Liver (tissue), 9 donors: ENCODE data around the gene LECT2. TPM values are rescaled to one million over a fixed set of nuclear protein-coding genes. Genes with fewer than 3 reads are reported as not detected.

Source experiments
- DNase-seq: peaks from one replicate; pipeline ENCODE4 v3.0.0-alpha.2; 2017; ENCODE audit warnings: low spot score
- H3K27ac ChIP-seq, 2 donors: one replicate each; pipeline ENCODE4 v1.7.0; 2013; ENCODE audit warnings: inconsistent platforms in 2 of 2, low read length in 2 of 2, control low read depth in 1 of 2, low read depth in 1 of 2, mild to moderate bottlenecking in 1 of 2
- H3K27me3 ChIP-seq, 4 donors: one replicate each; pipeline versions ENCODE4 v1.6.1 to v1.7.0; 2013; ENCODE audit warnings: low read length in 3 of 4, inconsistent platforms in 1 of 4, mild to moderate bottlenecking in 1 of 4, moderate library complexity in 1 of 4; ENCODE audit not compliant: control insufficient read depth in 4 of 4, insufficient read depth in 4 of 4
- H3K36me3 ChIP-seq, 4 donors: one replicate each; pipeline versions ENCODE4 v1.6.1 to v1.7.0; 2013; ENCODE audit warnings: low read length in 3 of 4, mild to moderate bottlenecking in 3 of 4, low read depth in 1 of 4, moderate library complexity in 1 of 4; ENCODE audit not compliant: control insufficient read depth in 4 of 4, insufficient read depth in 3 of 4
- H3K4me1 ChIP-seq, 4 donors: one replicate each; pipeline versions ENCODE4 v1.6.1 to v1.7.0; 2013; ENCODE audit warnings: low read length in 3 of 4, mild to moderate bottlenecking in 3 of 4, moderate library complexity in 1 of 4; ENCODE audit not compliant: control insufficient read depth in 4 of 4, insufficient read depth in 4 of 4
- H3K4me3 ChIP-seq, 3 donors: one replicate each; pipeline versions ENCODE4 v1.6.1 to v1.7.0; 2013; ENCODE audit warnings: low read length in 3 of 3, control low read depth in 1 of 3, low read depth in 1 of 3, mild to moderate bottlenecking in 1 of 3
- H3K9ac ChIP-seq, 2 donors: one replicate each; pipeline ENCODE4 v1.7.0; 2013; ENCODE audit warnings: low read length in 2 of 2, mild to moderate bottlenecking in 2 of 2, moderate library complexity in 2 of 2, control low read depth in 1 of 2, low read depth in 1 of 2
- H3K9me3 ChIP-seq, 4 donors: one replicate each; pipeline versions ENCODE4 v1.6.1 to v1.7.0; 2013; ENCODE audit warnings: low read length in 3 of 4; ENCODE audit not compliant: control insufficient read depth in 4 of 4
- ATF3 ChIP-seq: IDR thresholded peaks from 2 replicates; pipeline ENCODE4 v1.6.1; 2016; ENCODE audit warnings: antibody characterized with exemption
- CTCF ChIP-seq: fragments of 150-350 bp; IDR thresholded peaks from 2 replicates; pipeline ENCODE4 v1.5.1; 2017; ENCODE audit warnings: improper control_type of control experiment, low read depth, low read length; ENCODE audit not compliant: missing input control
- EGR1 ChIP-seq, 2 donors: IDR thresholded peaks; 2 replicates each; pipeline ENCODE4 v1.6.1; 2016 to 2018; ENCODE audit warnings: antibody characterized with exemption in 2 of 2, low read depth in 2 of 2
- FOXA1 ChIP-seq: IDR thresholded peaks from 2 replicates; pipeline ENCODE4 v1.6.1; 2016; ENCODE audit warnings: antibody characterized with exemption
- FOXA2 ChIP-seq: IDR thresholded peaks from 2 replicates; pipeline ENCODE4 v1.6.1; 2016; ENCODE audit warnings: antibody characterized with exemption
- GABPA ChIP-seq, 2 donors: IDR thresholded peaks in 1 of 2; conservative IDR thresholded peaks in 1 of 2; 2 replicates each; pipeline ENCODE4 v1.6.1; 2016; ENCODE audit warnings: antibody characterized with exemption in 2 of 2, mild to moderate bottlenecking in 1 of 2, moderate library complexity in 1 of 2
- HNF4A ChIP-seq, 2 donors: conservative IDR thresholded peaks; 2 replicates each; pipeline ENCODE4 v1.6.1; 2016; ENCODE audit warnings: antibody characterized with exemption in 2 of 2, mild to moderate bottlenecking in 2 of 2
- HNF4G ChIP-seq: IDR thresholded peaks from 2 replicates; pipeline ENCODE4 v1.6.1; 2016; ENCODE audit warnings: antibody characterized with exemption
- JUND ChIP-seq, 2 donors: IDR thresholded peaks; 2 replicates each; pipeline ENCODE4 v1.6.1; 2016; ENCODE audit warnings: antibody characterized with exemption in 2 of 2
- NR2F2 ChIP-seq: IDR thresholded peaks from 2 replicates; pipeline ENCODE4 v1.6.1; 2016; ENCODE audit warnings: antibody characterized with exemption
- RAD21 ChIP-seq, 2 donors: IDR thresholded peaks; 2 replicates each; pipeline ENCODE4 v1.6.1; 2016; ENCODE audit warnings: antibody characterized with exemption in 2 of 2, mild to moderate bottlenecking in 2 of 2
- RXRA ChIP-seq, 2 donors: IDR thresholded peaks; 2 replicates each; pipeline ENCODE4 v1.6.1; 2017 to 2018; ENCODE audit warnings: antibody characterized with exemption in 2 of 2, mild to moderate bottlenecking in 1 of 2
- SP1 ChIP-seq: IDR thresholded peaks from 2 replicates; pipeline ENCODE4 v1.6.1; 2018; ENCODE audit warnings: antibody characterized with exemption, mild to moderate bottlenecking
- TAF1 ChIP-seq: conservative IDR thresholded peaks from 2 replicates; pipeline ENCODE4 v1.6.1; 2016; ENCODE audit warnings: antibody characterized with exemption, mild to moderate bottlenecking
- YY1 ChIP-seq: IDR thresholded peaks from 2 replicates; pipeline ENCODE4 v1.6.1; 2016; ENCODE audit warnings: antibody characterized with exemption, mild to moderate bottlenecking
- WGBS: extraction: QIAGEN DNeasy Blood & Tissue Kit; methylation state at CpG from one replicate; pipeline ENCODE4 v1.1.7; 2013; 5-methylcytosine and 5-hydroxymethylcytosine counted together
- polyA plus RNA-seq, 2 donors: library from polyadenylated mRNA; stranded (reverse) in 1 of 2; unstranded in 1 of 2; fragments of 200-250 nt in 1 of 2; fragments of >200 nt in 1 of 2; fragmentation: Nextera tagmentation in 1 of 2; extraction: Ambion mirVana in 1 of 2; gene quantifications; one replicate each; pipeline versions ENCODE4 v1.2.1 to v1.2.3, GENCODE V29; 2013 to 2015
- total RNA-seq, 2 donors: library from RNA; depleted of rRNA; stranded (reverse); fragments of >200 nt; gene quantifications; one replicate each; pipeline ENCODE4 v1.2.3, GENCODE V29; 2014
- TF ChIP-seq, protein P1 (sequence below): IDR thresholded peaks from 2 replicates; pipeline ENCODE4 v1.6.1; 2016; ENCODE audit warnings: antibody characterized with exemption
- TF ChIP-seq, protein P2 (sequence below): IDR thresholded peaks from 2 replicates; pipeline ENCODE4 v1.6.1; 2016; ENCODE audit warnings: antibody characterized with exemption
- TF ChIP-seq, protein P3 (sequence below): IDR thresholded peaks from 2 replicates; pipeline ENCODE4 v1.6.1; 2016; ENCODE audit warnings: antibody characterized with exemption, mild to moderate bottlenecking
- donor health status: healthy.
- donor health status: healthy.
- donor health status: healthy.
- donor health status: healthy.
- donor health status: healthy.

The LECT2 gene
- total and polyA plus RNA-seq, 4 donors = 27.4 to 93.8 (median 81.1) TPM

- no peak for TF ChIP-seq JUND (IDR thresholded peaks at IDR 0.05)
Observed at GRCh38 chr5:135920199-135920598, 34.6 kb downstream of the LECT2 start (continued).

DNA sequence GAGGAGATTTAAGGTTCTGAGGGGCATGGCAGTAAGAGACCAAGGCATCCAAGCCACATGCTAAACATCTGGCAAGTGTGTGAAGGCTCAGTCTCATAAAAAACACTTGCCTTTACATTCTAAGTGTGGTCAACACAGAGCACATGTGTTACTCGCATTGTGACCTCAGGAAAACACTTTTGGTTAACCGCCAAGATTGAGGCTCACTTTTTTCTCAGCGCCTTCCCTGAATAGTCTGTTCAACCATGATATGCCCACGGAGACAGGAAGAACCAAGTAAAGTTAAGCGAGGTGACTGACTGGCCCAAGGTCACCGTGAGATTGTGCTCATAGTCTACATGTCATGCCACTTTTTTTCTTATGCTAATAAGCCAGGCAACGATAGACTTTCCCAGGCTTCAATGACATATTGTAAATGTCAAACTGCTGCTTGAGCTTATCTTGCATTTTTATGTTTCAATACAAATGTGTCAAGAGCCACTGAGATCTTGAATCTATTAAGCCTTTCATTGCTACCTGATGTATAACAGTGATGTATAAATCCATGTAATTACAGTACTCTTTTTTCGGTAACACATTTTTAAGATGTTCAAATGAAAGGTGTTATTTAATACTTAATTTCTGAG lies 38.0 kb downstream of the LECT2 start:
- no peak for TF ChIP-seq CTCF
- TF ChIP-seq RAD21 (IDR thresholded peaks at IDR 0.05) = no peak
- no peak for TF ChIP-seq SP1
- no peak for TF ChIP-seq EGR1 (IDR thresholded peaks at IDR 0.05; ENCODE audit: low read depth in 2 of 2)
- TF ChIP-seq ATF3 = no peak
- TF ChIP-seq HNF4G = no peak
- no peak for TF ChIP-seq HNF4A (conservative IDR thresholded peaks at IDR 0.05)
- TF ChIP-seq RXRA (IDR thresholded peaks at IDR 0.05) = no peak
- TF ChIP-seq, protein P1, sequence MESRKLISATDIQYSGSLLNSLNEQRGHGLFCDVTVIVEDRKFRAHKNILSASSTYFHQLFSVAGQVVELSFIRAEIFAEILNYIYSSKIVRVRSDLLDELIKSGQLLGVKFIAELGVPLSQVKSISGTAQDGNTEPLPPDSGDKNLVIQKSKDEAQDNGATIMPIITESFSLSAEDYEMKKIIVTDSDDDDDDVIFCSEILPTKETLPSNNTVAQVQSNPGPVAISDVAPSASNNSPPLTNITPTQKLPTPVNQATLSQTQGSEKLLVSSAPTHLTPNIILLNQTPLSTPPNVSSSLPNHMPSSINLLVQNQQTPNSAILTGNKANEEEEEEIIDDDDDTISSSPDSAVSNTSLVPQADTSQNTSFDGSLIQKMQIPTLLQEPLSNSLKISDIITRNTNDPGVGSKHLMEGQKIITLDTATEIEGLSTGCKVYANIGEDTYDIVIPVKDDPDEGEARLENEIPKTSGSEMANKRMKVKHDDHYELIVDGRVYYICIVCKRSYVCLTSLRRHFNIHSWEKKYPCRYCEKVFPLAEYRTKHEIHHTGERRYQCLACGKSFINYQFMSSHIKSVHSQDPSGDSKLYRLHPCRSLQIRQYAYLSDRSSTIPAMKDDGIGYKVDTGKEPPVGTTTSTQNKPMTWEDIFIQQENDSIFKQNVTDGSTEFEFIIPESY = no peak
- TF ChIP-seq JUND (IDR thresholded peaks at IDR 0.05) = no peak
- no peak for TF ChIP-seq FOXA2
- TF ChIP-seq FOXA1 = no peak
- TF ChIP-seq TAF1 = no peak
- no peak for TF ChIP-seq YY1
- TF ChIP-seq, protein P2, sequence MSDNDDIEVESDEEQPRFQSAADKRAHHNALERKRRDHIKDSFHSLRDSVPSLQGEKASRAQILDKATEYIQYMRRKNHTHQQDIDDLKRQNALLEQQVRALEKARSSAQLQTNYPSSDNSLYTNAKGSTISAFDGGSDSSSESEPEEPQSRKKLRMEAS = no peak
- no peak for TF ChIP-seq GABPA (IDR thresholded peaks at IDR 0.05 in 1 of 2, conservative IDR thresholded peaks at IDR 0.05 in 1 of 2)
- no peak for TF ChIP-seq NR2F2
- TF ChIP-seq, protein P3, sequence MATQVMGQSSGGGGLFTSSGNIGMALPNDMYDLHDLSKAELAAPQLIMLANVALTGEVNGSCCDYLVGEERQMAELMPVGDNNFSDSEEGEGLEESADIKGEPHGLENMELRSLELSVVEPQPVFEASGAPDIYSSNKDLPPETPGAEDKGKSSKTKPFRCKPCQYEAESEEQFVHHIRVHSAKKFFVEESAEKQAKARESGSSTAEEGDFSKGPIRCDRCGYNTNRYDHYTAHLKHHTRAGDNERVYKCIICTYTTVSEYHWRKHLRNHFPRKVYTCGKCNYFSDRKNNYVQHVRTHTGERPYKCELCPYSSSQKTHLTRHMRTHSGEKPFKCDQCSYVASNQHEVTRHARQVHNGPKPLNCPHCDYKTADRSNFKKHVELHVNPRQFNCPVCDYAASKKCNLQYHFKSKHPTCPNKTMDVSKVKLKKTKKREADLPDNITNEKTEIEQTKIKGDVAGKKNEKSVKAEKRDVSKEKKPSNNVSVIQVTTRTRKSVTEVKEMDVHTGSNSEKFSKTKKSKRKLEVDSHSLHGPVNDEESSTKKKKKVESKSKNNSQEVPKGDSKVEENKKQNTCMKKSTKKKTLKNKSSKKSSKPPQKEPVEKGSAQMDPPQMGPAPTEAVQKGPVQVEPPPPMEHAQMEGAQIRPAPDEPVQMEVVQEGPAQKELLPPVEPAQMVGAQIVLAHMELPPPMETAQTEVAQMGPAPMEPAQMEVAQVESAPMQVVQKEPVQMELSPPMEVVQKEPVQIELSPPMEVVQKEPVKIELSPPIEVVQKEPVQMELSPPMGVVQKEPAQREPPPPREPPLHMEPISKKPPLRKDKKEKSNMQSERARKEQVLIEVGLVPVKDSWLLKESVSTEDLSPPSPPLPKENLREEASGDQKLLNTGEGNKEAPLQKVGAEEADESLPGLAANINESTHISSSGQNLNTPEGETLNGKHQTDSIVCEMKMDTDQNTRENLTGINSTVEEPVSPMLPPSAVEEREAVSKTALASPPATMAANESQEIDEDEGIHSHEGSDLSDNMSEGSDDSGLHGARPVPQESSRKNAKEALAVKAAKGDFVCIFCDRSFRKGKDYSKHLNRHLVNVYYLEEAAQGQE = no peak
- Histone ChIP-seq H3K9me3 (no peaks in the 10 kb centered on the region), H3K4me3 (no peak overlapping the region), H3K4me1 (no peaks in the 10 kb centered on the region), H3K27me3 (no peaks in the 10 kb centered on the region), H3K27ac (no peak overlapping the region), H3K36me3 (no peaks in the 10 kb centered on the region), H3K9ac (no peak overlapping the region)
- DNase-seq = no peak
- 73% methylated on average over 8 of the region's 8 CpGs for WGBS
